HepG2 (cell line): ENCODE measurements around the gene GPS2. TPM values are rescaled to one million over a fixed set of nuclear protein-coding genes. Genes with fewer than 3 reads are reported as not detected.

Experiments used
- AGO2 ChIP-seq: fragments of 200-400 bp; formaldehyde crosslinking; optimal IDR thresholded peaks from 2 replicates; pipeline ENCODE3; 2017; ENCODE audit warnings: mild to moderate bottlenecking, low read depth, low read length, moderate library complexity
- ATF1 ChIP-seq: IDR thresholded peaks from 2 replicates; pipeline ENCODE4 v1.6.1; 2016; ENCODE audit warnings: mild to moderate bottlenecking, control low read depth
- BATF2 ChIP-seq: sonication (generic); formaldehyde crosslinking; IDR thresholded peaks from 2 replicates; pipeline ENCODE4 v1.8.0; 2022; ENCODE audit warnings: mild to moderate bottlenecking, missing genetic modification reagents, moderate library complexity
- CEBPB ChIP-seq: IDR thresholded peaks from 2 replicates; pipeline ENCODE4 v1.6.1; 2011; ENCODE audit warnings: low read depth, low read length, improper control_type of control experiment, borderline replicate concordance
- DDIT3 ChIP-seq: sonication (generic); formaldehyde crosslinking; IDR thresholded peaks from 2 replicates; pipeline ENCODE4 v1.4.0; 2020; ENCODE audit warnings: mild to moderate bottlenecking, missing genetic modification reagents
- GABPA ChIP-seq, 2 experiments: IDR thresholded peaks; 2 replicates each; pipeline ENCODE4 v1.6.1; 2011 to 2016; ENCODE audit warnings: low read depth in 2 of 2, low read length in 1 of 2, missing biosample characterization in 1 of 2, missing genetic modification characterization in 1 of 2
- GATAD2A ChIP-seq: IDR thresholded peaks from 2 replicates; pipeline ENCODE4 v1.6.1; 2016
- GZF1 ChIP-seq: sonication (generic); formaldehyde crosslinking; IDR thresholded peaks from 2 replicates; pipeline ENCODE4 v1.5.1; 2020; ENCODE audit warnings: mild to moderate bottlenecking, missing genetic modification reagents
- HDAC2 ChIP-seq: sonication (generic); formaldehyde crosslinking; IDR thresholded peaks from 2 replicates; pipeline ENCODE4 v1.4.0; 2020; ENCODE audit warnings: missing genetic modification reagents
- IRF2 ChIP-seq: IDR thresholded peaks from 2 replicates; pipeline ENCODE4 v1.6.1; 2018; ENCODE audit warnings: missing genetic modification reagents, missing compliant biosample characterization
- NR3C1 ChIP-seq: sonication (generic); formaldehyde crosslinking; IDR thresholded peaks from 2 replicates; pipeline ENCODE4 v1.4.0; 2020; ENCODE audit warnings: missing genetic modification reagents
- SAP130 ChIP-seq: IDR thresholded peaks from 2 replicates; pipeline ENCODE4 v1.6.1; 2016; ENCODE audit warnings: low read depth
- SP1 ChIP-seq, 2 experiments: fragments of 450-650 bp in 1 of 2; sonication (generic) in 1 of 2; formaldehyde crosslinking in 1 of 2; IDR thresholded peaks; 2 replicates each; pipeline versions ENCODE4 v1.4.0 to v1.6.1; 2016 to 2020; ENCODE audit warnings: missing genetic modification reagents in 1 of 2
- SRF ChIP-seq: IDR thresholded peaks from 2 replicates; pipeline ENCODE4 v1.6.1; 2011; ENCODE audit warnings: mild to moderate bottlenecking, low read depth, low read length, moderate library complexity
- STAG1 ChIP-seq: sonication (generic); formaldehyde crosslinking; IDR thresholded peaks from 2 replicates; pipeline ENCODE4 v1.4.0; 2020; ENCODE audit warnings: missing genetic modification reagents
- TFDP1 ChIP-seq: IDR thresholded peaks from 2 replicates; pipeline ENCODE4 v1.6.1; 2016; ENCODE audit warnings: missing compliant biosample characterization, missing genetic modification reagents, borderline replicate concordance
- UBTF ChIP-seq: sonication (generic); formaldehyde crosslinking; IDR thresholded peaks from 2 replicates; pipeline ENCODE4 v1.4.0; 2020; ENCODE audit warnings: mild to moderate bottlenecking, missing genetic modification reagents
- ZFP37 ChIP-seq: sonication (generic); formaldehyde crosslinking; IDR thresholded peaks from 2 replicates; pipeline ENCODE4 v1.4.0; 2020; ENCODE audit warnings: missing genetic modification reagents, borderline replicate concordance
- ZFY ChIP-seq: sonication (generic); formaldehyde crosslinking; IDR thresholded peaks from 2 replicates; pipeline ENCODE4 v1.4.0; 2020; ENCODE audit warnings: missing genetic modification reagents
- ZMYM4 ChIP-seq: sonication (generic); formaldehyde crosslinking; IDR thresholded peaks from 2 replicates; pipeline ENCODE4 v1.8.1; 2023; ENCODE audit warnings: mild to moderate bottlenecking, missing genetic modification reagents
- ZNF317 ChIP-seq: sonication (generic); formaldehyde crosslinking; IDR thresholded peaks from 2 replicates; pipeline ENCODE4 v1.5.0; 2020; ENCODE audit warnings: mild to moderate bottlenecking, missing genetic modification reagents
- ZNF362 ChIP-seq: sonication (generic); formaldehyde crosslinking; IDR thresholded peaks from 2 replicates; pipeline ENCODE4 v1.4.0; 2020; ENCODE audit warnings: missing genetic modification reagents, mild to moderate bottlenecking, borderline replicate concordance
- ZNF598 ChIP-seq: sonication (generic); formaldehyde crosslinking; IDR thresholded peaks from 2 replicates; pipeline ENCODE4 v1.5.1; 2020; ENCODE audit warnings: mild to moderate bottlenecking, missing genetic modification reagents, borderline replicate concordance
- ZNF891 ChIP-seq: sonication (generic); formaldehyde crosslinking; IDR thresholded peaks from 2 replicates; pipeline ENCODE4 v1.5.0; 2020; ENCODE audit warnings: mild to moderate bottlenecking, missing genetic modification reagents
- ZSCAN30 ChIP-seq: sonication (generic); formaldehyde crosslinking; IDR thresholded peaks from 2 replicates; pipeline ENCODE4 v1.5.0; 2020; ENCODE audit warnings: mild to moderate bottlenecking, missing genetic modification reagents
- polyA plus RNA-seq, 8 experiments: library from polyadenylated mRNA; depleted of rRNA in 3 of 8; stranded (reverse) in 7 of 8; unstranded in 1 of 8; fragments of >200 nt; fragmentation: Illumina TruSeq in 4 of 8; extraction: Trizol in 4 of 8; gene quantifications; 2 replicates each; pipeline versions ENCODE4 v1.2.1 to v1.2.3, GENCODE V29; 2011 to 2016; ENCODE audit warnings: low read depth in 4 of 8, missing spikeins in 1 of 8, mixed read lengths in 1 of 8; ENCODE audit not compliant: insufficient read depth in 1 of 8
- total RNA-seq, 5 experiments: library from RNA; depleted of rRNA; stranded (reverse); fragments of >200 nt; fragmentation: Illumina TruSeq; extraction: Trizol; gene quantifications; 2 replicates each; pipeline ENCODE4 v1.2.3, GENCODE V29; 2016; ENCODE audit warnings: low read depth in 1 of 5
- TF ChIP-seq, protein P1 (sequence below): sonication (generic); formaldehyde crosslinking; IDR thresholded peaks from 2 replicates; pipeline ENCODE4 v1.5.0; 2020; ENCODE audit warnings: missing genetic modification reagents, mild to moderate bottlenecking, borderline replicate concordance

Gene GPS2
- total and polyA plus RNA-seq, 2 of the 13 experiments (the other 11 are each of a cell fraction or from before 2014, with no cell fraction given): 58.0 to 59.4 TPM

DNA sequence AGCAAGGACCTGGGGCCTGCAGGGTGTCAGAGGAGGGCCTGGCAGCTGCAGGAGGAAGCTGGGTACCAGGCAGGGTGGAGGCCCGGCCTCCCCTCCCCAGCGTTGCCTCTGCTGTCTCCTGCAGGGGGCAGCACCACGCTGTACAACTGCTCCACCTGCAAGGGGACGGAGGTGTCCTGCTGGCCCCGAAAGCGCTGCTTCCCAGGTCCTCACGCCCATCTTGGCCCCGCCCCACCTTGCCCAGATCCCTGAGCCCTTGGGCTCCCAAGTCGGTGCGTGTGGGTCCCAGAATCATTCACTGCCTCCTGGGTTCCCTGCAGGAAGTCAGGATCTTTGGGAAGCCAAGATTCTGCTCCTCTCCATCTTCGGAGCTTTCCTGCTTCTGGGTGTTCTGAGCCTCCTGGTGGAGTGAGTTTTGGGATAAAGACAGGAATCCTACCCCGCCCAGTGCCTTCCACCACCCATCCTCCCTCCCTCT is 41.0 kb upstream of the GPS2 start (continued):
- TF ChIP-seq GABPA (IDR thresholded peaks at IDR 0.05; ENCODE audit: low read depth, low read length) (no peak), GABPA (CRISPR knock-in tag; IDR thresholded peaks at IDR 0.05; ENCODE audit: low read depth) (no peak), ZNF598 (CRISPR knock-in tag) (no peak), IRF2 (CRISPR knock-in tag) (peak; percentile 69; the same call in 1 of the 2 replicates), TFDP1 (0 out of 2 replicates have a peak, but pooled peaks have one; percentile 39), BATF2 (CRISPR knock-in tag) (no peak), GATAD2A (CRISPR knock-in tag) (peak; percentile 33; the same call in 1 of the 2 replicates), ZSCAN30 (CRISPR knock-in tag) (no peak), DDIT3 (CRISPR knock-in tag) (no peak), NR3C1 (no peak), ATF1 (CRISPR knock-in tag) (no peak), ZNF891 (CRISPR knock-in tag) (peak; percentile 58; the same call in 1 of the 2 replicates), SRF (no peak), ZNF362 (CRISPR knock-in tag) (no peak), ZFP37 (CRISPR knock-in tag) (no peak), ZFY (CRISPR knock-in tag) (peak; percentile 53; the same call in 1 of the 2 replicates), SP1 (IDR thresholded peaks at IDR 0.05) (no peak), SP1 (CRISPR knock-in tag; IDR thresholded peaks at IDR 0.05) (peak; percentile 48; the same call in 1 of the 2 replicates), SAP130 (peak; percentile 66), STAG1 (CRISPR knock-in tag) (peak; percentile 95), GZF1 (CRISPR knock-in tag) (no peak), ZNF317 (CRISPR knock-in tag) (no peak), AGO2 (no peak), HDAC2 (peak; percentile 58; the same call in 1 of the 2 replicates), ZMYM4 (CRISPR knock-in tag) (no peak), UBTF (CRISPR knock-in tag) (peak; percentile 33; the same call in 1 of the 2 replicates), CEBPB (no peak)
- TF ChIP-seq, protein P1, sequence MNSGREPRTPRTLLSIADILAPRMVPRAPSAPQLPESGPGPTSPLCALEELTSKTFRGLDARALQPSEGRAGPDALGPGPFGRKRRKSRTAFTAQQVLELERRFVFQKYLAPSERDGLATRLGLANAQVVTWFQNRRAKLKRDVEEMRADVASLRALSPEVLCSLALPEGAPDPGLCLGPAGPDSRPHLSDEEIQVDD (CRISPR knock-in tag): no peak
